ENCODE data around the gene IRF4.

DNA sequence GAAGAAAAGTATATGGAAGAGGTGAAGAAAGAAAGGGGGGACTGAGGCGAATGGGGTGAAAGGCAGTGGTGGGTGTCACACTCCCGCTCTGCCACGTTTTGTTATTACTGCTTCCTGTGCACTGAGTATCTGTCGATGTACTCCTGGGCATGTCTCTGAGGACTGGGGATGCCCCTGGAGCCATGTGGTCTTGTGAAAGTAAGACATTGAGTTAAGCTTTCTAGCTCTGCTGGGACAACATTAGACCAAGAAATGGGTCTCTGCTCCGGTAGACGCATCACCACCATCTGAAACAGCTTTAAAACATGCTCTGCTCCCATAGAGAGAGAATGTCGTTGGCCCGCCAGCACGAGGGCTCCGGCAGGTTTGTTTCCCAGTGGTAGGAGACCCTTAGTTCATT, 40.0 kb downstream of the IRF4 start:
- no peak for TF ChIP-seq POLR2A (IDR thresholded peaks at IDR 0.05)
- TF ChIP-seq, protein P1, sequence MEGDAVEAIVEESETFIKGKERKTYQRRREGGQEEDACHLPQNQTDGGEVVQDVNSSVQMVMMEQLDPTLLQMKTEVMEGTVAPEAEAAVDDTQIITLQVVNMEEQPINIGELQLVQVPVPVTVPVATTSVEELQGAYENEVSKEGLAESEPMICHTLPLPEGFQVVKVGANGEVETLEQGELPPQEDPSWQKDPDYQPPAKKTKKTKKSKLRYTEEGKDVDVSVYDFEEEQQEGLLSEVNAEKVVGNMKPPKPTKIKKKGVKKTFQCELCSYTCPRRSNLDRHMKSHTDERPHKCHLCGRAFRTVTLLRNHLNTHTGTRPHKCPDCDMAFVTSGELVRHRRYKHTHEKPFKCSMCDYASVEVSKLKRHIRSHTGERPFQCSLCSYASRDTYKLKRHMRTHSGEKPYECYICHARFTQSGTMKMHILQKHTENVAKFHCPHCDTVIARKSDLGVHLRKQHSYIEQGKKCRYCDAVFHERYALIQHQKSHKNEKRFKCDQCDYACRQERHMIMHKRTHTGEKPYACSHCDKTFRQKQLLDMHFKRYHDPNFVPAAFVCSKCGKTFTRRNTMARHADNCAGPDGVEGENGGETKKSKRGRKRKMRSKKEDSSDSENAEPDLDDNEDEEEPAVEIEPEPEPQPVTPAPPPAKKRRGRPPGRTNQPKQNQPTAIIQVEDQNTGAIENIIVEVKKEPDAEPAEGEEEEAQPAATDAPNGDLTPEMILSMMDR (IDR thresholded peaks at IDR 0.05) = no peak
